Midbrain (tissue), 1 donor: Measurements from ENCODE around the gene NUP205.

Experiments
- DNase-seq: peaks from one replicate; lab custom pipeline; 2025; lab: John Stamatoyannopoulos, UW

Gene NUP205

GRCh38 chr7:135557455-135558336 lies at the start of gene NUP205:
Gene NUP205, plus strand, starts transcription at chr7:135557917. Its CDS starts 28 bp downstream, at chr7:135557945.
- peak; percentile 76 for DNase-seq

GRCh38 chr7:135508883-135509588 lies 48.7 kb upstream of the NUP205 start:
- peak; percentile 30 for DNase-seq

GRCh38 chr7:135509589-135509838 lies 48.2 kb upstream of the NUP205 start:
- no peak for DNase-seq

- peak; percentile 97 for DNase-seq
Measured at GRCh38 chr7:135509839-135510591, 47.7 kb upstream of the NUP205 start, which contains the start of gene CNOT4. Gene CNOT4, minus strand, starts transcription at chr7:135510102. Its CDS starts 71,771 bp downstream, at chr7:135438331.

GRCh38 chr7:135510592-135511183 lies 47.0 kb upstream of the NUP205 start:
- peak; percentile 52 for DNase-seq

GRCh38 chr7:135512135-135512887 lies 45.4 kb upstream of the NUP205 start:
- peak; percentile 62 for DNase-seq

GRCh38 chr7:135514856-135515255 lies 42.9 kb upstream of the NUP205 start:
- no peak for DNase-seq

- no peak for DNase-seq
Measured at GRCh38 chr7:135517060-135517459, 40.7 kb upstream of the NUP205 start.

GRCh38 chr7:135518748-135519147 lies 39.0 kb upstream of the NUP205 start:
- DNase-seq, result no peak

GRCh38 chr7:135519233-135519688 lies 38.5 kb upstream of the NUP205 start:
- no peak for DNase-seq

GRCh38 chr7:135519871-135520270 lies 37.8 kb upstream of the NUP205 start:
- DNase-seq, result no peak

- no peak for DNase-seq
Measured at GRCh38 chr7:135522509-135522908, 35.2 kb upstream of the NUP205 start.

GRCh38 chr7:135523146-135523545 lies 34.6 kb upstream of the NUP205 start:
- DNase-seq, result no peak

GRCh38 chr7:135525426-135525825 lies 32.3 kb upstream of the NUP205 start:
- DNase-seq, result no peak

- no peak for DNase-seq
Measured at GRCh38 chr7:135527025-135527424, 30.7 kb upstream of the NUP205 start.

- no peak for DNase-seq
Measured at GRCh38 chr7:135536150-135536549, 21.6 kb upstream of the NUP205 start.

- no peak for DNase-seq
Measured at GRCh38 chr7:135537453-135537852, 20.3 kb upstream of the NUP205 start.

- no peak for DNase-seq
Measured at GRCh38 chr7:135537905-135538304, 19.8 kb upstream of the NUP205 start.

GRCh38 chr7:135538376-135538775 lies 19.3 kb upstream of the NUP205 start:
- DNase-seq, result no peak

- DNase-seq, result no peak
Measured at GRCh38 chr7:135539629-135540028, 18.1 kb upstream of the NUP205 start.

- DNase-seq, result no peak
Measured at GRCh38 chr7:135541029-135541428, 16.7 kb upstream of the NUP205 start.
